Stimulated activated CD4-positive, alpha-beta T cell treated with anti-CD3 and anti-CD28 coated beads, Interleukin-12 subunit alpha, Interleukin-12 subunit beta, amount 100 ng/mL, for 4 hours (primary cell): ENCODE data around the gene CCT3.
"Not testable (repeated sequence)": the region's sequence is repeated elsewhere in the genome, so short reads cannot be mapped to it uniquely, and the experiment has no call there.

Experiments
- DNase-seq: peaks from one replicate; pipeline ENCODE4 v3.0.0-alpha.2; 2020

The CCT3 gene

GRCh38 chr1:156338180-156338976 lies at the start of gene CCT3, which contains the start of gene TSACC:
CCT3 (minus strand) TSS chr1:156338292; CDS start chr1:156338184, 108 bp downstream.
TSACC (plus strand) TSS chr1:156338526; CDS start chr1:156339758, 1,232 bp downstream.
- peak; percentile 99 for DNase-seq

GRCh38 chr1:156387870-156388173 lies 49.7 kb upstream of the CCT3 start:
- no peak for DNase-seq

GRCh38 chr1:156386949-156387869 lies 49.1 kb upstream of the CCT3 start:
- no peak for DNase-seq

- DNase-seq = no peak
Observed at GRCh38 chr1:156386134-156386901, 48.2 kb upstream of the CCT3 start.

GRCh38 chr1:156385534-156386031 lies 47.5 kb upstream of the CCT3 start:
- peak; percentile 70 for DNase-seq

GRCh38 chr1:156384658-156385057 lies 46.6 kb upstream of the CCT3 start:
- DNase-seq = no peak

- no peak for DNase-seq
Observed at GRCh38 chr1:156384007-156384406, 45.9 kb upstream of the CCT3 start.

- peak; percentile 61 for DNase-seq
Observed at GRCh38 chr1:156383023-156383422, 44.9 kb upstream of the CCT3 start.

GRCh38 chr1:156382561-156382960 lies 44.5 kb upstream of the CCT3 start:
- DNase-seq = no peak

- no peak for DNase-seq
Observed at GRCh38 chr1:156379420-156380165, 41.5 kb upstream of the CCT3 start.

- no peak for DNase-seq
Observed at GRCh38 chr1:156378557-156378956, 40.5 kb upstream of the CCT3 start.

GRCh38 chr1:156376958-156377919 lies 39.1 kb upstream of the CCT3 start:
- DNase-seq = no peak

GRCh38 chr1:156376146-156376545 lies 38.1 kb upstream of the CCT3 start:
- DNase-seq = no peak

- no peak for DNase-seq
Observed at GRCh38 chr1:156373546-156373945, 35.5 kb upstream of the CCT3 start.

GRCh38 chr1:156372876-156373275 lies 34.8 kb upstream of the CCT3 start:
- DNase-seq = no peak

- DNase-seq = no peak
Observed at GRCh38 chr1:156372265-156372586, 34.1 kb upstream of the CCT3 start.

- DNase-seq = no peak
Observed at GRCh38 chr1:156371553-156372264, 33.6 kb upstream of the CCT3 start.

GRCh38 chr1:156369685-156370286 lies 31.7 kb upstream of the CCT3 start:
- not testable (repeated sequence) for DNase-seq

GRCh38 chr1:156368889-156369684 lies 31.0 kb upstream of the CCT3 start, which contains the start of gene RHBG:
RHBG (plus strand) TSS chr1:156369211; CDS start chr1:156369250, 39 bp downstream.
- no peak for DNase-seq
